ENCODE data around the gene ELL.

DNA sequence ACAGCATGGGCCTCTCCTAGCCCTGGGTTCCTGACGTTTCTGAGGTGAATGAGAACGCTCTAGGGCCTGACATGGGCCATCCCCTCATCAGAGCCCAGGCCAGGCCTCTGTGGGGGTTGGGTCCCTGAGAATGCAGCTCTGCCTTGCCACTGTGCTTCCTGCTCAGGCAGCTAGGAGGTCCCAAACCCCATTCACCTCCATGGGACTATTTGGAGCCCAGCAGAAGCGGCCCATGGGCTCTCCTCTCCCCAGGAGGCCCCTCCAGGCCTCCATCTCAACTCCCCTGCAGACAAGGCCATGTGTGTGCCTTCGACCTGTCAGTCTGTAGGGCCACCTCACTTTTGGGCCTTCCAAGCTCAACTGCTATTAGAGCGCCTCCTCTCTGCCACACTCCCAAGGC lies 36.9 kb downstream of the ELL start:
- TF ChIP-seq CTCF (IDR thresholded peaks at IDR 0.05; ENCODE audit: insufficient read depth, low read length), result no peak
- TF ChIP-seq GABPA (IDR thresholded peaks at IDR 0.05; ENCODE audit: low read depth), result no peak
- TF ChIP-seq POLR2AphosphoS5 (IDR thresholded peaks at IDR 0.05; ENCODE audit: low read depth), result no peak
- TF ChIP-seq SPI1 (IDR thresholded peaks at IDR 0.05; ENCODE audit: borderline replicate concordance, low read depth), result no peak

Measured in HL-60 (cell line).